ENCODE measurements around the gene TRIP11. TPM values are rescaled to one million over a fixed set of nuclear protein-coding genes. Genes with fewer than 3 reads are reported as not detected.

The TRIP11 gene
- total RNA-seq, 4 donors from 2014 or later = 23.3 to 59.1 (median 36.9) TPM

DNA sequence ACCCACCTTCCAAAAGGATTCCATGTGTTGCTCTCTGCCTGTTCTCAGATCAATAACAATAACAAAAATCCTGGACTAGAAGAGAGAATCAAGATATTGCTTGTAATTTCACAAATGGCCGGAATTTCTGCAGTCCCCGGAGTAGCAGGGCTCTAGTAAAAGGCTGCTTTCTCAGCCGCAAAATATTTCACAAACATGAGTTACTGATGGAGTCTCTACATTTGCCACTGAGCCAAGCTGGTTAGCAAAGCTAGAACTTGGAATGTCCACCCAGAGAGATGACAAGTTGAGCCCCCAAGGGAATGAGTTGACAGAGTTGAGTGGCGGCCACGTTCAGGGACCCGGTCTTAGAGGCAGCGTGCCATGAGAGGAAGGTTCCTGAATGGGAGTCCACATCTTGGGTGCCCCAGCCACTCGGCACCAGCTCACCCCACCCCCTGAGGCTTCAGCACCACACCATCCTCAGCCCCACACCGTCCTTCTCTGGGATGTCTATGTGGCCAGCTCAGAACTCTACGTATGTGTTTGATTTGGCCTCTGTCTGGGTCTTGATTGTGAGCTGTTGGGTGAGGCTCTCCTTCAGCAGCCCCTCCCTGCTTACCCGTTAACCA is 108.3 kb downstream of the TRIP11 start:
- 67% methylated on average over 11 of the region's 11 CpGs for WGBS

GRCh38 chr14:91929700-91930099 is 110.2 kb downstream of the TRIP11 start:
- TF ChIP-seq, protein P1, sequence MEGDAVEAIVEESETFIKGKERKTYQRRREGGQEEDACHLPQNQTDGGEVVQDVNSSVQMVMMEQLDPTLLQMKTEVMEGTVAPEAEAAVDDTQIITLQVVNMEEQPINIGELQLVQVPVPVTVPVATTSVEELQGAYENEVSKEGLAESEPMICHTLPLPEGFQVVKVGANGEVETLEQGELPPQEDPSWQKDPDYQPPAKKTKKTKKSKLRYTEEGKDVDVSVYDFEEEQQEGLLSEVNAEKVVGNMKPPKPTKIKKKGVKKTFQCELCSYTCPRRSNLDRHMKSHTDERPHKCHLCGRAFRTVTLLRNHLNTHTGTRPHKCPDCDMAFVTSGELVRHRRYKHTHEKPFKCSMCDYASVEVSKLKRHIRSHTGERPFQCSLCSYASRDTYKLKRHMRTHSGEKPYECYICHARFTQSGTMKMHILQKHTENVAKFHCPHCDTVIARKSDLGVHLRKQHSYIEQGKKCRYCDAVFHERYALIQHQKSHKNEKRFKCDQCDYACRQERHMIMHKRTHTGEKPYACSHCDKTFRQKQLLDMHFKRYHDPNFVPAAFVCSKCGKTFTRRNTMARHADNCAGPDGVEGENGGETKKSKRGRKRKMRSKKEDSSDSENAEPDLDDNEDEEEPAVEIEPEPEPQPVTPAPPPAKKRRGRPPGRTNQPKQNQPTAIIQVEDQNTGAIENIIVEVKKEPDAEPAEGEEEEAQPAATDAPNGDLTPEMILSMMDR (IDR thresholded peaks at IDR 0.05) = no peak
- TF ChIP-seq EP300 (IDR thresholded peaks at IDR 0.05) (no peak), POLR2AphosphoS5 (IDR thresholded peaks at IDR 0.05) (no peak), POLR2A (IDR thresholded peaks at IDR 0.05) (no peak)
- WGBS = 68% methylated on average over 3 of the region's 3 CpGs

More for the DNA sequence above, 108.3 kb downstream of the TRIP11 start:
- DNase-seq (ENCODE audit: low spot score in 2 of 2) = no peak
- Histone ChIP-seq H3K4me1 (peaks cover 5% of the 10 kb centered on the region), H3K27ac (no peak overlapping the region), H3K36me3 (peaks cover 4% of the 10 kb centered on the region), H3K4me3 (no peak overlapping the region), H3K27me3 (no peaks in the 10 kb centered on the region), H3K9me3 (no peaks in the 10 kb centered on the region)
- TF ChIP-seq POLR2AphosphoS5 (IDR thresholded peaks at IDR 0.05) (no peak), POLR2A (IDR thresholded peaks at IDR 0.05) (no peak), EP300 (IDR thresholded peaks at IDR 0.05) (no peak)
- TF ChIP-seq, protein P1 (IDR thresholded peaks at IDR 0.05) = no peak

DNA sequence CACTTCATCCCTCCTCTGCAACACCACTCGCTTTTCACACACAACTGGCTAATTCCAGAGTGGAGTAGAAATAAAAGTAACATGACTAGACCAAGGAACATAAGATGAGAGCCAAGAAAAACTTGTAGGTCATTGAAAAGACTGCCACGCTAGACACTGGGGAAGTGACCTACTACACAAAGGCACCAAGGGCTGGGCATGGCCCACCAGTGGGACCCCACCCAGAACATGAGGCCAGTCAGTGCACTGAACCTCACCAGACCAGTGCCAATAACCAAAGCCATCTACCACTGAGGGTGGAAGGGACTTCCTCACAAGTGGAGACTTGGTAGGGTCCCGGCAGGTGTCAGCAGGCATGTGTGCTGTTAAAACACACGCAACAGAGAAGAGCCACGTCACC is 112.1 kb downstream of the TRIP11 start:
- TF ChIP-seq POLR2A (IDR thresholded peaks at IDR 0.05) (no peak), EP300 (IDR thresholded peaks at IDR 0.05) (no peak), POLR2AphosphoS5 (IDR thresholded peaks at IDR 0.05) (no peak)
- TF ChIP-seq, protein P1 (IDR thresholded peaks at IDR 0.05) = no peak
- no peak for DNase-seq (ENCODE audit: low spot score in 2 of 2)
- no peak overlapping the region for H3K27ac ChIP-seq
- H3K4me3 ChIP-seq = no peak overlapping the region
- H3K9me3 ChIP-seq = no peaks in the 10 kb centered on the region
- peaks cover 15% of the 10 kb centered on the region for H3K4me1 ChIP-seq
- 90% methylated on average over 5 of the region's 5 CpGs for WGBS
- H3K27me3 ChIP-seq = no peaks in the 10 kb centered on the region
- H3K36me3 ChIP-seq = no peaks in the 10 kb centered on the region

More at GRCh38 chr14:91929700-91930099, 110.2 kb downstream of the TRIP11 start:
- Histone ChIP-seq H3K4me1 (peaks cover 13% of the 10 kb centered on the region), H3K9me3 (no peaks in the 10 kb centered on the region), H3K27ac (no peak overlapping the region), H3K36me3 (no peaks in the 10 kb centered on the region), H3K27me3 (no peaks in the 10 kb centered on the region), H3K4me3 (no peak overlapping the region)
- DNase-seq (ENCODE audit: low spot score in 2 of 2) = no peak

- WGBS = 86% methylated on average over 3 of the region's 3 CpGs
- Histone ChIP-seq H3K9me3 (no peaks in the 10 kb centered on the region), H3K27ac (no peak overlapping the region), H3K4me3 (no peak overlapping the region), H3K36me3 (no peaks in the 10 kb centered on the region), H3K4me1 (peaks cover 15% of the 10 kb centered on the region), H3K27me3 (no peaks in the 10 kb centered on the region)
- TF ChIP-seq POLR2AphosphoS5 (IDR thresholded peaks at IDR 0.05) = no peak
- no peak for DNase-seq (ENCODE audit: low spot score in 2 of 2)
Observed at GRCh38 chr14:91927191-91927590, 112.7 kb downstream of the TRIP11 start.

DNA sequence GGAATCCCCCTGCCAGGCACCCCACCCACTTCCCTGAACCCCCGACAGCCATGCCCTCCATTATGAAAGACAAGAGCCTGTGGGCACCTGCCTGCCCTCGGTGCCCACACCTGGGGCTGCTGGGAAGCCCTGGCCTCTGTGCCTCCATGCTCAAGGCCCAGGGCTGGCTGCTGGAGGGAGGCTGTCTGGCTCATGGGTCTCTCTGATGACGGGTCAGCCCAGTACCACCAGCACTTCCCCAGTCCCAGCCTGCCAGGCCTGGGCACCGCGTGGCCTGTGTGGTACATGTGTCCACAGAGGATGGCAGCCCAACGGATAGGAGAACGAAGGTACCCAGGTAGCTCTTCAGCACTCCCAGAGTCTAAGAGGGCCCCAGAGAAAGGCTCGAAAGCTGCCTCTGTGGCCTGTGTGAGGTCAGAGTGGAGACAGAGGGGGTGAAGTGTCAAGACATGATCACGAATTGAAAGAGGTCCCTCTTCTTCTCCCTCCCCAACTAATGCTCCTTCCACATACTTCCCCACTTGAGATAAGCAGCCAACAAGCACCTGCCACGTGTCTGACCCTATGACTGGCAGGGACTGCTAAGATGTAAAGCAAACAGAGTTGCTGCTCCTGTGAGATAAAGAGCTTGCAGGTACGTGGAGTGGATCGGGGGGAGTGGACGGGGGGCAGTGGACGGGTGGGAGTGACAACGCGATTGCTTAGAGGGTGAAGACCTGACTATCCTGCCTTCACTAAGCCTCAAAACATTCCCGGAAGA is 113.5 kb downstream of the TRIP11 start:
- Histone ChIP-seq H3K9me3 (no peaks in the 10 kb centered on the region), H3K27me3 (no peaks in the 10 kb centered on the region), H3K36me3 (no peaks in the 10 kb centered on the region), H3K4me3 (no peak overlapping the region), H3K27ac (no peak overlapping the region), H3K4me1 (peaks cover 11% of the 10 kb centered on the region)
- no peak for DNase-seq (ENCODE audit: low spot score in 2 of 2)
- 84% methylated on average over 13 of the region's 17 CpGs for WGBS
- TF ChIP-seq POLR2A (IDR thresholded peaks at IDR 0.05) (no peak), POLR2AphosphoS5 (IDR thresholded peaks at IDR 0.05) (no peak), EP300 (IDR thresholded peaks at IDR 0.05) (no peak)
- TF ChIP-seq, protein P1 (IDR thresholded peaks at IDR 0.05) = no peak

Measured in suprapubic skin (tissue), 4 donors.